KMS-11 (cell line): ENCODE measurements around the gene NXPH1.

Source experiments
- H2AFZ ChIP-seq: fragments of 200-600 bp; sonication (generic); 2 replicates; pipeline ENCODE4 v1.6.1; 2016; ENCODE audit warnings: antibody characterized with exemption, mixed run types, low read depth
- H3K27ac ChIP-seq: fragments of 200-600 bp; sonication (generic); 2 replicates; pipeline ENCODE4 v1.6.1; 2016; ENCODE audit warnings: mild to moderate bottlenecking, mixed run types
- H3K27me3 ChIP-seq: fragments of 200-600 bp; sonication (generic); 2 replicates; pipeline ENCODE4 v1.6.1; 2017; ENCODE audit warnings: mild to moderate bottlenecking, low read depth, mixed run types, moderate library complexity; ENCODE audit not compliant: insufficient read depth
- H3K36me3 ChIP-seq: fragments of 200-600 bp; sonication (generic); 2 replicates; pipeline ENCODE4 v1.6.1; 2017; ENCODE audit warnings: mild to moderate bottlenecking, mixed run types; ENCODE audit not compliant: insufficient read depth
- H3K4me1 ChIP-seq: fragments of 200-600 bp; sonication (generic); 2 replicates; pipeline ENCODE4 v1.6.1; 2016; ENCODE audit warnings: mild to moderate bottlenecking, low read depth, mixed run types; ENCODE audit not compliant: poor library complexity, severe bottlenecking
- H3K4me2 ChIP-seq: fragments of 200-600 bp; sonication (generic); 2 replicates; pipeline ENCODE4 v1.7.0; 2016; ENCODE audit warnings: mild to moderate bottlenecking, mixed run types
- H3K4me3 ChIP-seq: fragments of 200-600 bp; sonication (generic); IDR thresholded peaks from 2 replicates; pipeline ENCODE4 v1.6.1; 2017; ENCODE audit warnings: low read depth, low read length, mixed read lengths; ENCODE audit not compliant: insufficient read depth
- H3K79me2 ChIP-seq: fragments of 200-600 bp; sonication (generic); 2 replicates; pipeline ENCODE4 v1.6.1; 2016; ENCODE audit warnings: low read depth, mixed run types; ENCODE audit not compliant: insufficient read depth
- H3K9ac ChIP-seq: fragments of 200-600 bp; sonication (generic); 2 replicates; pipeline ENCODE4 v1.6.1; 2016; ENCODE audit warnings: mild to moderate bottlenecking, mixed run types
- H4K20me1 ChIP-seq: fragments of 200-600 bp; sonication (generic); 2 replicates; pipeline ENCODE4 v1.6.1; 2016; ENCODE audit warnings: mild to moderate bottlenecking, mixed run types; ENCODE audit not compliant: insufficient read depth
- CTCF ChIP-seq: fragments of 200-600 bp; sonication (generic); conservative IDR thresholded peaks from 2 replicates; pipeline ENCODE4 v1.6.1; 2017; ENCODE audit warnings: low read depth, mild to moderate bottlenecking, antibody characterized with exemption, low read length, moderate library complexity, mixed read lengths

Gene NXPH1

GRCh38 chr7:8433477-8434289 lies at the start of gene NXPH1:
NXPH1 (plus strand) TSS chr7:8433609.
- Histone ChIP-seq H2AFZ (no peak within 1 kb of the TSS), H3K36me3 (no peaks in the 10 kb centered on the region), H3K27ac (no peak within 1 kb of the TSS), H3K4me3 (no peak within 1 kb of the TSS), H3K4me1 (no peaks in the 10 kb centered on the region), H3K27me3 (no peaks in the 10 kb centered on the region), H3K4me2 (no peak within 1 kb of the TSS), H3K79me2 (no peaks in the 10 kb centered on the region), H3K9ac (no peak within 1 kb of the TSS), H4K20me1 (no peaks in the 10 kb centered on the region)
- TF ChIP-seq CTCF = no peak

GRCh38 chr7:8384901-8385300 lies 48.5 kb upstream of the NXPH1 start:
- H3K36me3 ChIP-seq = no peaks in the 10 kb centered on the region
- H3K4me3 ChIP-seq = no peak overlapping the region
- no peak overlapping the region for H3K9ac ChIP-seq
- H4K20me1 ChIP-seq = no peaks in the 10 kb centered on the region
- no peak overlapping the region for H2AFZ ChIP-seq
- no peak overlapping the region for H3K4me2 ChIP-seq
- TF ChIP-seq CTCF = no peak
- H3K4me1 ChIP-seq = peaks cover 11% of the 10 kb centered on the region
- no peaks in the 10 kb centered on the region for H3K79me2 ChIP-seq
- H3K27ac ChIP-seq = no peak overlapping the region
- H3K27me3 ChIP-seq = no peaks in the 10 kb centered on the region

GRCh38 chr7:8386926-8387550 lies 46.4 kb upstream of the NXPH1 start:
- peaks cover 11% of the 10 kb centered on the region for H3K4me1 ChIP-seq
- no peak overlapping the region for H3K4me3 ChIP-seq
- no peaks in the 10 kb centered on the region for H3K79me2 ChIP-seq
- H3K27ac ChIP-seq = no peak overlapping the region
- no peak overlapping the region; the same call in 1 of the 2 replicates for H3K4me2 ChIP-seq
- H3K36me3 ChIP-seq = no peaks in the 10 kb centered on the region
- no peak for TF ChIP-seq CTCF
- H3K27me3 ChIP-seq = no peaks in the 10 kb centered on the region
- H4K20me1 ChIP-seq = no peaks in the 10 kb centered on the region
- H2AFZ ChIP-seq = peak overlapping the region; percentile 5; the same call in 1 of the 2 replicates
- H3K9ac ChIP-seq = no peak overlapping the region

GRCh38 chr7:8387551-8388256 lies 45.7 kb upstream of the NXPH1 start:
- no peaks in the 10 kb centered on the region for H4K20me1 ChIP-seq
- H3K27ac ChIP-seq = no peak overlapping the region
- no peak overlapping the region for H2AFZ ChIP-seq
- H3K4me3 ChIP-seq = no peak overlapping the region
- no peaks in the 10 kb centered on the region for H3K27me3 ChIP-seq
- no peak overlapping the region for H3K9ac ChIP-seq
- no peak overlapping the region; the same call in 1 of the 2 replicates for H3K4me2 ChIP-seq
- no peak for TF ChIP-seq CTCF
- no peaks in the 10 kb centered on the region for H3K79me2 ChIP-seq
- H3K36me3 ChIP-seq = no peaks in the 10 kb centered on the region
- H3K4me1 ChIP-seq = peaks cover 11% of the 10 kb centered on the region
